DMS153 treated with DMSO at 0.1 percent for 48 hours (cell line): ENCODE measurements around the gene AHRR.
A peak's percentile ranks its signal among the peaks of the same experiment; 100 is the strongest.
"Not testable (repeated sequence)": the region's sequence is repeated elsewhere in the genome, so short reads cannot be mapped to it uniquely, and the experiment has no call there.

Experiments
- DNase-seq: peaks from one replicate; lab custom pipeline; 2025; ENCODE audit not compliant: unreplicated experiment; lab: John Stamatoyannopoulos, UW

AHRR gene

GRCh38 chr5:392431-392988 lies 71.0 kb downstream of the AHRR start:
- no peak for DNase-seq

GRCh38 chr5:393846-394275 lies 72.3 kb downstream of the AHRR start:
- no peak for DNase-seq

GRCh38 chr5:394671-395155 lies 73.2 kb downstream of the AHRR start:
- DNase-seq, result no peak

GRCh38 chr5:395156-395920 lies 73.8 kb downstream of the AHRR start:
- no peak for DNase-seq

GRCh38 chr5:395921-396530 lies 74.5 kb downstream of the AHRR start:
- no peak for DNase-seq

- DNase-seq, result no peak
These were observed 75.0 kb downstream of the AHRR start for GRCh38 chr5:396531-396961.

GRCh38 chr5:398141-398474 lies 76.6 kb downstream of the AHRR start:
- not testable (repeated sequence) for DNase-seq

GRCh38 chr5:398475-399295 lies 77.2 kb downstream of the AHRR start:
- peak; percentile 67 for DNase-seq

GRCh38 chr5:399296-400281 lies 78.1 kb downstream of the AHRR start:
- peak; percentile 100 for DNase-seq

GRCh38 chr5:400282-401145 lies 79.0 kb downstream of the AHRR start:
- peak; percentile 100 for DNase-seq

GRCh38 chr5:401146-402034 lies 79.9 kb downstream of the AHRR start:
- no peak for DNase-seq

GRCh38 chr5:402219-402614 lies 80.7 kb downstream of the AHRR start:
- not testable (repeated sequence) for DNase-seq

- DNase-seq, result no peak
These were observed 81.3 kb downstream of the AHRR start for GRCh38 chr5:402615-403359.

GRCh38 chr5:403995-404394 lies 82.5 kb downstream of the AHRR start:
- no peak for DNase-seq

- DNase-seq, result no peak
These were observed 83.2 kb downstream of the AHRR start for GRCh38 chr5:404666-405241.

- DNase-seq, result no peak
These were observed 83.9 kb downstream of the AHRR start for GRCh38 chr5:405421-405820.

- DNase-seq, result no peak
These were observed 84.5 kb downstream of the AHRR start for GRCh38 chr5:406041-406440.
